GM23248 (cell line): ENCODE data around the gene CXCL17. TPM values are rescaled to one million over a fixed set of nuclear protein-coding genes. Genes with fewer than 3 reads are reported as not detected.

Source experiments
- DNase-seq: peaks from one replicate; pipeline ENCODE4 v3.0.0-alpha.2; 2015
- H2AFZ ChIP-seq: fragments of 200-600 bp; sonication (generic); 2 replicates; pipeline ENCODE4 v1.6.1; 2016; ENCODE audit warnings: antibody characterized with exemption
- H3F3A ChIP-seq: fragments of 200-600 bp; sonication (generic); 2 replicates; pipeline ENCODE4 v1.6.1; 2016; ENCODE audit warnings: mild to moderate bottlenecking, antibody characterized with exemption, mixed run types; ENCODE audit not compliant: insufficient read depth
- H3K27ac ChIP-seq: fragments of 200-600 bp; sonication (generic); 2 replicates; pipeline ENCODE4 v1.5.1; 2016; ENCODE audit warnings: mild to moderate bottlenecking
- H3K27me3 ChIP-seq: fragments of 200-600 bp; sonication (generic); replicated peaks from 2 replicates; pipeline ENCODE4 v1.6.1; 2016; ENCODE audit warnings: mild to moderate bottlenecking; ENCODE audit not compliant: insufficient read depth
- H3K36me3 ChIP-seq: fragments of 200-600 bp; sonication (generic); 2 replicates; pipeline ENCODE4 v1.6.1; 2016; ENCODE audit warnings: low read depth, mild to moderate bottlenecking
- H3K4me1 ChIP-seq: fragments of 200-600 bp; sonication (generic); 2 replicates; pipeline ENCODE4 v1.6.1; 2016; ENCODE audit warnings: mild to moderate bottlenecking; ENCODE audit not compliant: insufficient read depth
- H3K4me2 ChIP-seq: fragments of 200-600 bp; sonication (generic); one replicate; pipeline ENCODE4 v1.6.1; 2016; ENCODE audit warnings: mild to moderate bottlenecking; ENCODE audit not compliant: unreplicated experiment
- H3K4me3 ChIP-seq: fragments of 200-600 bp; sonication (generic); 2 replicates; pipeline ENCODE4 v1.5.1; 2016; ENCODE audit warnings: mild to moderate bottlenecking
- H3K79me2 ChIP-seq: fragments of 200-600 bp; sonication (generic); 2 replicates; pipeline ENCODE4 v1.6.1; 2016; ENCODE audit warnings: mild to moderate bottlenecking; ENCODE audit not compliant: insufficient read depth
- H3K9ac ChIP-seq: fragments of 200-600 bp; sonication (generic); 2 replicates; pipeline ENCODE4 v1.6.1; 2016; ENCODE audit warnings: mild to moderate bottlenecking
- H3K9me2 ChIP-seq: fragments of 200-600 bp; sonication (generic); 2 replicates; pipeline ENCODE4 v1.6.1; 2016; ENCODE audit warnings: mixed run types, mild to moderate bottlenecking, moderate library complexity; ENCODE audit not compliant: insufficient read depth
- H3K9me3 ChIP-seq: fragments of 200-600 bp; sonication (generic); one replicate; pipeline ENCODE4 v1.6.1; 2017; ENCODE audit warnings: low read depth
- H4K20me1 ChIP-seq: fragments of 200-600 bp; sonication (generic); 2 replicates; pipeline ENCODE4 v1.6.0; 2016; ENCODE audit not compliant: insufficient read depth
- EZH2 ChIP-seq: fragments of 200-600 bp; sonication (generic); IDR thresholded peaks from 2 replicates; pipeline ENCODE4 v1.6.1; 2018; ENCODE audit warnings: antibody characterized with exemption, mild to moderate bottlenecking; ENCODE audit not compliant: insufficient read depth, poor library complexity, severe bottlenecking
- EZH2phosphoT487 ChIP-seq: fragments of 200-600 bp; sonication (generic); IDR thresholded peaks from 2 replicates; pipeline ENCODE4 v1.6.1; 2018; ENCODE audit warnings: antibody characterized with exemption, moderate library complexity, mild to moderate bottlenecking, low read depth; ENCODE audit not compliant: insufficient read depth
- WGBS, 2 experiments: methylation state at CpG; one replicate each; pipeline ENCODE4 v1.1.6; 2015 to 2017; ENCODE audit warnings: low lambda C conversion rate in 2 of 2, low coverage in 1 of 2; ENCODE audit errors: missing lambda C conversion rate in 2 of 2; 5-methylcytosine and 5-hydroxymethylcytosine counted together
- in situ Hi-C: fragments of 300-500 bp; cut with MboI; formaldehyde crosslinking; loops from 2 replicates; pipeline ENCODE4 v1.15.0; 2020
- polyA plus RNA-seq: library from polyadenylated mRNA; unstranded; fragments of >200 nt; fragmentation: Nextera tagmentation; extraction: Ambion mirVana; gene quantifications from 2 replicates; pipeline ENCODE4 v1.2.1, GENCODE V29; 2016
- total RNA-seq: library from RNA; depleted of rRNA; stranded (reverse); fragments of >200 nt; shearing (Covaris generic); gene quantifications from 2 replicates; pipeline ENCODE4 v1.2.3, GENCODE V29; 2014

The CXCL17 gene
- total and polyA plus RNA-seq, 2 experiments from 2014 or later, result not detected

DNA sequence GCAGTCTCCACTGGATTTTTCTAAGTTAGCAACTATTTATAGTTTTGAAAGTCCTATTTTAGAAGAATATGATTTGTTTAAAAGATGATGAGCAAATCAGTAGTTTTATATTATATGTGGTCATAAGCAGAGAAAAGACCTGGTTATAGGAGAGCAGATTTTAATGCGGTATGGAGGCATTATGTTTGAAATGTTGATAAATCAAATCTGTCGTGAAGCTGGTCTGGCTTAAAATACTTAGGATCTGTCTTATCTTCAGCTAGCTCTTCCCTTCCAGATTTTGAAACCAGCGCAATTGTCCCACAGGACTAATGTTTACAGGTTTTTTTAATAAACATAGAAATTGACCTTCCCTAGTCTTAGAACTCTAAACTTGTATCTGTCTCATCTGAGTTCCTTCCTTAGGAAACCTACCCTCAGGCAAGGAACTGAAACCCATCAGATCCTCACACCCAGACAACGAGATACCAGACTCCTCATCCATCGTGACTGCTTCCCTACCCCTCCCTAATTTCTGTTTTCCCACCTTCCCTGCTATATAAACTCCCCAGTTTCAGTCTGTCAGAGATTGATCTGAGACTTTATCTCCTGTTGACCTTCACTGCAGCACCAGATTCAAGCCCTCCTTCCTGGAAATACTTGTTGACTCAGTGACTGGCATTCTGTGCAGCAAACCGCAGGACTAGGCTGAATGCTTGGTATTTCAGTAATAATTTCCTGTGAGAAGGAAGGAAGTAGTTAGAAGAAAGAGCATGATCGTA is 37.8 kb upstream of the CXCL17 start:
- DNase-seq, result peak; percentile 61
- TF ChIP-seq EZH2 (no peak), EZH2phosphoT487 (no peak)
- in situ Hi-C loops, result no loop called here

DNA sequence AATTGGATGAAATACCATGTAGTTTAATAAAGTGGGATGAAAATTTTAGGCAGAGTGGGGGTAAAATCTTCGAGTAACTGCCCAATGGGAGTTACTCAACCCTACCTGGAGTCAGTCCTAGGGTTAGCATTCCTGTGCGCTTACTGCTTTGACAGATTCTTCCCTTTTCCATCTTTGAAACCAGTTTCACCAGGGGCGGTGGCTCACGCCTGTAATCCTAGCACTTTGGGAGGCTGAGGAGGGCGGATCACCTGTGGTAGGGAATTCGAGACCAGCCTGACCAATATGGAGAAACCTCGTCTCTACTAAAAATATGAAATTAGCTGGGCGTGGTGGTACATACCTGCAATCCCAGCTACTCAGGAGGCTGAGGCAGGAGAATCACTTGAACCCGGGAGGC is 37.0 kb upstream of the CXCL17 start:
- Histone ChIP-seq H3K36me3 (no peaks in the 10 kb centered on the region), H3K9ac (no peak overlapping the region), H3K79me2 (no peaks in the 10 kb centered on the region), H3F3A (no peaks in the 10 kb centered on the region), H3K27me3 (peaks cover 22% of the 10 kb centered on the region), H3K4me1 (peaks cover 4% of the 10 kb centered on the region), H3K9me2 (no peaks in the 10 kb centered on the region), H3K4me2 (no peak overlapping the region), H3K27ac (no peak overlapping the region), H4K20me1 (no peaks in the 10 kb centered on the region), H3K4me3 (no peak overlapping the region), H3K9me3 (no peaks in the 10 kb centered on the region), H2AFZ (no peak overlapping the region)
- no peak for TF ChIP-seq EZH2phosphoT487
- TF ChIP-seq EZH2, result no peak
- DNase-seq, result no peak
- in situ Hi-C loops, result no loop called here
- WGBS, 2 experiments, result 81 to 83% methylated on average over 9 of the region's 9 CpGs

More for the DNA sequence above, 37.8 kb upstream of the CXCL17 start:
- H3F3A ChIP-seq, result no peaks in the 10 kb centered on the region
- H3K79me2 ChIP-seq, result no peaks in the 10 kb centered on the region
- H3K4me1 ChIP-seq, result peaks cover 4% of the 10 kb centered on the region
- WGBS, 2 experiments, result 41 to 44% methylated on average over 7 of the region's 7 CpGs
- H4K20me1 ChIP-seq, result no peaks in the 10 kb centered on the region
- H3K27ac ChIP-seq, result no peak overlapping the region
- H3K4me2 ChIP-seq, result no peak overlapping the region
- no peaks in the 10 kb centered on the region for H3K9me2 ChIP-seq
- no peak overlapping the region for H3K4me3 ChIP-seq
- no peak overlapping the region for H3K9ac ChIP-seq
- H3K36me3 ChIP-seq, result no peaks in the 10 kb centered on the region
- no peaks in the 10 kb centered on the region for H3K9me3 ChIP-seq
- peaks cover 17% of the 10 kb centered on the region; the same call in 1 of the 2 replicates for H3K27me3 ChIP-seq
- H2AFZ ChIP-seq, result peak overlapping the region; percentile 66

DNA sequence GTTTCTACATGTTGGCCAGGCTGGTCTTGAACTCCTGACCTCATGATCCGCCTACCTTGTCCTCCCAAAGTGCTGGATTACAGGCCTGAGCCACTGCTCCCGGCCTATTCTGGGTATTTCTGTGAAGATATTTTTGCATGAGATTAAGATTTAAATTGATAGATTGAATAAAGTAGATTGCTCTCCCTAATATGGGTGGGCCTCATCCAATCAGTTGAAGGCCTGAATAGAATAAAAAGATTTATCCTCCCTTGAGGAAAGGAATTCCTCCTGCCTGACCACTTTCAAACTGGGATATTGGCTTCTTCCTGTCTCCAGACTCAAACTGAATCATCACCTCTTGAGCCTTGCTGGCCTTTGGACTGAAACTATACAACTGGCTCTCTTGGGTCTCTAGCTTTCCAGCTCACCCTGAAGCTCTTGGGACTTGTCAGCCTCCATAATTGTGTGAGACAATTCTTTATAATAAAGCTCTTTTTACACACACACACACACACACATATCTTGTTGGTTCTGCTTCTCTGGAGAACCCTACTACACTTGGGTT is 36.1 kb upstream of the CXCL17 start:
- WGBS, 2 experiments, result 90 to 94% methylated on average over 2 of the region's 2 CpGs
- in situ Hi-C loops, result no loop called here

DNA sequence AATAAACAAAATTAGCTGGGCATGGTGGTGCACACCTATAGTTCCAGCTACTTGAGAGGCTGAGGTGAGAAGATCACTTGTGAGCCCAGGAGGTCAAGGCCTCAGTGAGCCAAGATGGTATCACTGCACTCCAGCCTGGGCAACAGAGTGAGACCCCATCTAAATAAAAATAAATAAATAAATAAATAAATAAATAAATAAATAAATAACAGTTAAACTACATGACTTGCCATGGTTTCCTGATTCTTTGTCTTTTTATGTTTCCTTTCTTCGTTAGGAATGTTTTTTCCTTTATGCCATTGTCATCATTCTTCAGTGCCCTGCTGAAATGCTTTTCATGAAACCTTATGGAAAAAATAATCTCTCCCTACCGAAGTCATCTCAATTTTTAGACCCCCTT is 35.2 kb upstream of the CXCL17 start:
- H3F3A ChIP-seq, result no peaks in the 10 kb centered on the region
- no peak overlapping the region for H3K4me2 ChIP-seq
- TF ChIP-seq EZH2 (no peak), EZH2phosphoT487 (no peak)
- H3K9ac ChIP-seq, result no peak overlapping the region
- H4K20me1 ChIP-seq, result no peaks in the 10 kb centered on the region
- H3K27me3 ChIP-seq, result peaks cover 29% of the 10 kb centered on the region
- DNase-seq, result no peak
- peaks cover 4% of the 10 kb centered on the region for H3K4me1 ChIP-seq
- WGBS, 2 experiments, result 87 to 88% methylated on average over 2 of the region's 2 CpGs
- H3K9me3 ChIP-seq, result no peaks in the 10 kb centered on the region
- no peaks in the 10 kb centered on the region for H3K9me2 ChIP-seq
- H3K27ac ChIP-seq, result no peak overlapping the region
- in situ Hi-C loops, result no loop called here
- H3K4me3 ChIP-seq, result no peak overlapping the region
- H2AFZ ChIP-seq, result no peak overlapping the region
- H3K36me3 ChIP-seq, result no peaks in the 10 kb centered on the region
- no peaks in the 10 kb centered on the region for H3K79me2 ChIP-seq

More for the DNA sequence above, 36.1 kb upstream of the CXCL17 start:
- Histone ChIP-seq H3K4me2 (no peak overlapping the region), H3K79me2 (no peaks in the 10 kb centered on the region), H4K20me1 (no peaks in the 10 kb centered on the region), H3K9me3 (no peaks in the 10 kb centered on the region), H3F3A (no peaks in the 10 kb centered on the region), H3K27ac (no peak overlapping the region), H3K36me3 (no peaks in the 10 kb centered on the region), H3K27me3 (peaks cover 23% of the 10 kb centered on the region), H2AFZ (no peak overlapping the region), H3K9ac (no peak overlapping the region), H3K4me3 (no peak overlapping the region), H3K9me2 (no peaks in the 10 kb centered on the region), H3K4me1 (peaks cover 4% of the 10 kb centered on the region)
- no peak for TF ChIP-seq EZH2phosphoT487
- TF ChIP-seq EZH2, result no peak
- no peak for DNase-seq
